ENCODE results near the gene RGS3. TPM values are rescaled to one million over a fixed set of nuclear protein-coding genes. Genes with fewer than 3 reads are reported as not detected.

Gene RGS3
- total and polyA plus RNA-seq, 2 of the 13 experiments (the other 11 are each of a cell fraction or from before 2014, with no cell fraction given), result 17.1 to 28.8 TPM

DNA sequence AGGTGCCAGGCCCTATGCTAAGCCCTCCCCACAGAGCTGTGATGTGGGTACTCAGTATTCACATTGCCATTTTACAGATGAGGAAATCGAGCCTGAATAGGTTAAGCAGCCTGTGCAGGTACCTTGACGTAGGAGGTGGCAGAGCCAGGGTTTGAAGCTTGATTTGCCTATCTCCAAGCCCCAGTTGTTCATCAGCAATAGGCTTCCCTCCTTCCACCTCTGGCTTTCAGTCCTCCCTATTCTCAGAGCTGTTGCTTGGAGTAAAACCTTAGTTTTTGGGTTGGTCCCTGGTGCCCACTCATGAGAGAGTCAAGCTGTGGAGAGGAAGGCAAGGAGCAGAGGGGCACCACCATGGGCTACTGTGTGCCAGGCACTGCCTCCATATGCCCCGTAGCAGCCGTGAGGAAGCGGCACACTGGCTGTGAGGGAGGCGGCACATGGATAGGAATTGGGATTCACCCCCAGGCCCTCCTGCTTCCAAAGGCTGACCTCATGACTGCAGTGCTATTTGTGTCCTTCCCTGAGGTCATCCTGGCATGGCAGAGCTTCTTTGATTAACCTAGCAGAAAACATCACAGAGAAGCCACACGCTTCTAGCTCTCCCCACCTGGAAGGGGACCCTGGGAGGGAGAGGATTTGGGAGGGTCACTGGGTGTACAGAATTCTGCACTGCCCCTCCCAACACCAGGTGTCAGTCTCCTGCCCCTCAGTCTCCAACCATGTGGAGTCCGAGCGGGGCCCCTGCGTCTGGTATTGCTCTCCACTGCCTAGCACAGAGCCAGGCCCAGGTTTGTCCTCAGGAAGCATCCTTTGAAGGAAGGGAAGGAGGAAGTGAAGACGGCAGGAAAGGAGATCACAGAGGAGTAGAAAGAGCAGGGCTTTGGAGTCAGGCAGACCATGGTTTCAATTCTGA, 109.8 kb downstream of the RGS3 start:
- WGBS (ENCODE audit: low lambda C conversion rate), result 96% methylated on average over 10 of the region's 11 CpGs
- in situ Hi-C loops (cut with HindIII; ENCODE audit: extremely low pct_ligation_motif_present, low pct_unique_long_range_greater_than_20kb) (no loop called here), intact Hi-C loops (cut with micrococcal nuclease; ENCODE audit: unreplicated experiment) (no loop called here)
- no peak overlapping the region for H2AFZ ChIP-seq (ENCODE audit: low read length)
- ATAC-seq, result no peak
- no peak overlapping the region for H3K27ac ChIP-seq (ENCODE audit: extremely low read length, insufficient read depth, low read length)
- no TSS peak for BruUV-seq (replicated peaks)
- no peaks in the 10 kb centered on the region for H3K27me3 ChIP-seq (ENCODE audit: control insufficient read depth in 1 of 2, insufficient read depth in 2 of 2, low read length in 2 of 2)
- no peak for DNase-seq (ENCODE audit: low spot score)
- TF ChIP-seq, protein P1, sequence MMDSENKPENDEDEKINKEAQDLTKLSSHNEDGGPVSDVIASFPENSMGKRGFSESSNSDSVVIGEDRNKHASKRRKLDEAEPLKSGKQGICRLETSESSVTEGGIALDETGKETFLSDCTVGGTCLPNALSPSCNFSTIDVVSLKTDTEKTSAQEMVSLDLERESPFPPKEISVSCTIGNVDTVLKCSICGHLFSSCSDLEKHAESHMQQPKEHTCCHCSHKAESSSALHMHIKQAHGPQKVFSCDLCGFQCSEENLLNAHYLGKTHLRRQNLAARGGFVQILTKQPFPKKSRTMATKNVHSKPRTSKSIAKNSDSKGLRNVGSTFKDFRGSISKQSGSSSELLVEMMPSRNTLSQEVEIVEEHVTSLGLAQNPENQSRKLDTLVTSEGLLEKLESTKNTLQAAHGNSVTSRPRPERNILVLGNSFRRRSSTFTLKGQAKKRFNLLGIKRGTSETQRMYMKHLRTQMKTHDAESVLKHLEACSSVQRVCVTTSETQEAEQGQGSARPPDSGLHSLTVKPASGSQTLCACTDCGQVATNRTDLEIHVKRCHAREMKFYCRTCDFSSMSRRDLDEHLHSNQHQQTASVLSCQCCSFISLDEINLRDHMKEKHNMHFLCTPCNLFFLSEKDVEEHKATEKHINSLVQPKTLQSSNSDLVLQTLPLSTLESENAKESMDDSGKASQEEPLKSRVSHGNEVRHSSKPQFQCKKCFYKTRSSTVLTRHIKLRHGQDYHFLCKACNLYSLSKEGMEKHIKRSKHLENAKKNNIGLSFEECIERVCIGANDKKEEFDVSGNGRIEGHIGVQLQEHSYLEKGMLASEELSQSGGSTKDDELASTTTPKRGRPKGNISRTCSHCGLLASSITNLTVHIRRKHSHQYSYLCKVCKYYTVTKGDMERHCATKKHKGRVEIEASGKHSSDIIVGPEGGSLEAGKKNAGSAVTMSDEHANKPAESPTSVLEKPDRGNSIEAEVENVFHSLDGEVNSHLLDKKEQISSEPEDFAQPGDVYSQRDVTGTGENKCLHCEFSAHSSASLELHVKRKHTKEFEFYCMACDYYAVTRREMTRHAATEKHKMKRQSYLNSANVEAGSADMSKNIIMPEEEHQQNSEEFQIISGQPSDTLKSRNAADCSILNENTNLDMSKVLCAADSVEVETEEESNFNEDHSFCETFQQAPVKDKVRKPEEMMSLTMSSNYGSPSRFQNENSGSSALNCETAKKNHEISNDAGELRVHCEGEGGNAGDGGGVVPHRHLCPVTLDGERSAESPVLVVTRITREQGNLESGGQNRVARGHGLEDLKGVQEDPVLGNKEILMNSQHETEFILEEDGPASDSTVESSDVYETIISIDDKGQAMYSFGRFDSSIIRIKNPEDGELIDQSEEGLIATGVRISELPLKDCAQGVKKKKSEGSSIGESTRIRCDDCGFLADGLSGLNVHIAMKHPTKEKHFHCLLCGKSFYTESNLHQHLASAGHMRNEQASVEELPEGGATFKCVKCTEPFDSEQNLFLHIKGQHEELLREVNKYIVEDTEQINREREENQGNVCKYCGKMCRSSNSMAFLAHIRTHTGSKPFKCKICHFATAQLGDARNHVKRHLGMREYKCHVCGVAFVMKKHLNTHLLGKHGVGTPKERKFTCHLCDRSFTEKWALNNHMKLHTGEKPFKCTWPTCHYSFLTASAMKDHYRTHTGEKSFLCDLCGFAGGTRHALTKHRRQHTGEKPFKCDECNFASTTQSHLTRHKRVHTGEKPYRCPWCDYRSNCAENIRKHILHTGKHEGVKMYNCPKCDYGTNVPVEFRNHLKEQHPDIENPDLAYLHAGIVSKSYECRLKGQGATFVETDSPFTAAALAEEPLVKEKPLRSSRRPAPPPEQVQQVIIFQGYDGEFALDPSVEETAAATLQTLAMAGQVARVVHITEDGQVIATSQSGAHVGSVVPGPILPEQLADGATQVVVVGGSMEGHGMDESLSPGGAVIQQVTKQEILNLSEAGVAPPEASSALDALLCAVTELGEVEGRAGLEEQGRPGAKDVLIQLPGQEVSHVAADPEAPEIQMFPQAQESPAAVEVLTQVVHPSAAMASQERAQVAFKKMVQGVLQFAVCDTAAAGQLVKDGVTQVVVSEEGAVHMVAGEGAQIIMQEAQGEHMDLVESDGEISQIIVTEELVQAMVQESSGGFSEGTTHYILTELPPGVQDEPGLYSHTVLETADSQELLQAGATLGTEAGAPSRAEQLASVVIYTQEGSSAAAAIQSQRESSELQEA (CRISPR knock-in tag; IDR thresholded peaks at IDR 0.05; ENCODE audit: not compliant biosample characterization), result no peak
- no peak for TF ChIP-seq GPN1 (CRISPR knock-in tag; IDR thresholded peaks at IDR 0.05; ENCODE audit: borderline replicate concordance)
- TF ChIP-seq TAF15 (IDR thresholded peaks at IDR 0.05; ENCODE audit: low read depth, low read length, poor library complexity, severe bottlenecking), result no peak
- no peak for TF ChIP-seq NRL (CRISPR knock-in tag; IDR thresholded peaks at IDR 0.05; ENCODE audit: borderline replicate concordance)
- peaks cover 35% of the 10 kb centered on the region for H3K4me1 ChIP-seq (ENCODE audit: insufficient read depth, low read length)
- H4K20me1 ChIP-seq (ENCODE audit: insufficient read depth, low read length), result no peaks in the 10 kb centered on the region
- H3K4me2 ChIP-seq (ENCODE audit: low read depth, low read length), result no peak overlapping the region
- peaks cover 2% of the 10 kb centered on the region for H3K79me2 ChIP-seq (ENCODE audit: insufficient read depth, low read length)
- FAIRE-seq, result no peak
- ChIA-PET POLR2A (no interaction called here), CTCF (ENCODE audit: low intra/inter-chr PET ratio, low total read pairs) (no interaction called here)
- H3K9me3 ChIP-seq (ENCODE audit: low read length), result no peaks in the 10 kb centered on the region
- H3K36me3 ChIP-seq (replicated peaks in 1 of 2; ENCODE audit: control insufficient read depth in 1 of 2, insufficient read depth in 2 of 2, low read length in 2 of 2), result peaks cover 0 to 1% of the 10 kb centered on the region in 2 experiments; a peak in 1 of 5 replicates
- no peak overlapping the region for H3K4me3 ChIP-seq (replicated peaks in 1 of 3; ENCODE audit: insufficient read depth in 1 of 3, low read depth in 2 of 3, low read length in 3 of 3)
- H3K9ac ChIP-seq (ENCODE audit: insufficient read depth, low read depth, low read length), result no peak overlapping the region
